SK-MEL-5 (cell line): ENCODE measurements around the gene EXTL2. TPM values are rescaled to one million over a fixed set of nuclear protein-coding genes. Genes with fewer than 3 reads are reported as not detected.
A peak's percentile ranks its signal among the peaks of the same experiment; 100 is the strongest.
"Not testable (repeated sequence)": the region's sequence is repeated elsewhere in the genome, so short reads cannot be mapped to it uniquely, and the experiment has no call there.

Source experiments
- DNase-seq: peaks from one replicate; pipeline ENCODE4 v3.0.0-alpha.2; 2016; ENCODE audit warnings: low read depth, low spot score
- in situ Hi-C: cut with HindIII; loops from 2 replicates; pipeline ENCODE4 v1.10.0; 2016; ENCODE audit warnings: low sequenced_read_pairs, high pct_unique_total_duplicates, low pct_unique_long_range_greater_than_20kb
- total RNA-seq: library from RNA; depleted of rRNA; stranded (reverse); fragments of >200 nt; shearing (Covaris generic); gene quantifications from 2 replicates; pipeline ENCODE4 v1.2.3, GENCODE V29; 2014

The EXTL2 gene
- total RNA-seq, 1 experiment from 2014 or later: 17.2 TPM

DNA sequence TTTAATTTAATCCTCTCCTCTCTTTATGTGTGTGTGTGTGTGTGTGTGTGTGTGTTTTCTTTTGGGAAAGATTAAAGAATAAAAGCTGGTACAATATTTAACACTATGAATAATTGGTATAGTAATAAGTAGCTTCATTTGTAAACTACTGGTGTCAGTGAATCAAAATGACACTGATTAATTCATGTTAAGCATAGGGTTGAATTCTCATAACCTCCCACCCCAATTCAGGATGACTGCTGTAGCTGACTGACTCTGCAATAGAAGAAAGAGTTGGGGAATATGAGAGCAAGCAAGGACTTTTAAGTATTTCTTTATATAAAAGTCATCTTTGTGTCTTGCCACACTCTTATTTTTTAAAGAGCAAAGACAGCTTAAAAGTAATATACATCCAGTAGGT lies 14.4 kb upstream of the EXTL2 start:
- in situ Hi-C loops: no loop called here
- DNase-seq: no peak

DNA sequence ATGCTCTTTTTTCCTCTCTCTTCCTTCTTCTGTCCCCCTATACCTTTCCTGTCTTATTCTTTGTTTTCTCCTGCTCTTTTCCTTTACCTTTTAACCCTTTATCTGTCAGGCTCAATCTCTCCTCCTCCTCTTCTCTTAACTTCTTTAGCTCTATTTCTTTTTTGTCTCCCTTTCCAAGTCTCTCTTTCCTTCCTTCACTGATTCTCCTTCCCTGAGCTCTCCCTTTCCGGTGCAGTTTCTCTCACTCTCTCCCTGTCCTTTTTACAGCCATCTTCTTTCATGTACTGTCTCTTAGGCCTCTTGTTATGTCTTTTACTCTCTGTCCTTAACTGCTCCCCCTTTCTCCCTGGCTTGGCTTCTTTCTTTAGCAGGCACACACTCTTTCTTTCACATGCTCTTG lies 13.2 kb upstream of the EXTL2 start:
- in situ Hi-C loops: no loop called here
- DNase-seq: no peak

DNA sequence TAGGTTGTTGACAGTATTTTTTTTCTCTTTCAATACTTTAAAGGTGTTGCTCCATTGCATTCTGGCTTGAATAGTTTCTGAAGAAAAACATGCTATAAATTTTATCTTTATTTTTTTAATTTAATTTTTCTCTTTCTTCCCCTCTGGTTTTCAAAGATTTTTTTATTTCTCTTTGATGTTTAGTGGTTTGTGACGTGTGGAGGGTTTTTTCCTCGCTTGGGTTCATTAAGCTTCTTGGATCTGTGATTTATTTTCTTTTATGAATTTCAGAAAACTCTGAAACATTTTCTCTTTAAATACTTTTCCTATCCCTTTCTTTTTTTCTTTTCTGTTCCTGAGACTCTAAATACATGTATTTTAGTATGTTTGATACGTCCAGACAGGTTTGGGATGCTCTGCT lies 10.5 kb upstream of the EXTL2 start:
- no peak for DNase-seq
- in situ Hi-C loops: no loop called here

DNA sequence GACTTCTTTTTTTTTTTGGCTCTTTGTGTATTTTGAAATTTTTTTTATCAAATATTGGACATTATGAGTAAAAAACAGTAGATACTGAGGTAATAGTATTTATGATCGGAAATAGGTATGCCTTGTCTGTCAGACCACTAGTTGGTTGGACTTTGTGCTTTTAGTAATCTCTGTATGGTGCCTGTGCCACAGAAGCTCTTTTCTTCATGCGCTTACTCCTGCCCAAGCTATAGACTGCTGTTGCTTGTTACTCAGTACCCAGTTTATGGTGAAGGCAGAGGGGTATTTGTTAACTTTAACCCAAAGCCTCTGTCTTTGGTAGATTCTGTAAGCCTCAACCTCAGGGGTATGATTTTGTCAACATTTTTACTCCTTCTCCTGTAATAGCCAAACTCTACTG lies 9.9 kb upstream of the EXTL2 start:
- in situ Hi-C loops: no loop called here
- DNase-seq: no peak

DNA sequence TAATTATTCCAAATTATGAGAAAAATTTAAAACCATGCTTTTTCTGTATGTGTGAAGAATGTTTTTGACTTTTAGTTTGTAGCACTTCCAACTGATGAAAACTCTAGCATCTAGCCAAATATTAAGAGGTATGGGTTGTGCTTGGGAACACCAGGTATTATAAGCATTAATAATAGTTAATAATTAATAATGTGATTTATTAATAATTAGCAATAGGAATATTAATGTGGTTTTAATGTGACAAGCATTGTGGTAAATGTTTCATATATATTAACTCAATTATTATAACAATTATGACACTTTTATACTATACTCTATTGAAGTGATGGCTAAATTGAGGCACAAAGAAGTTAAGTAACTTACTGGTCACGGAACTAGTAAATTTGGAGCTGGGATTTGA lies 9.1 kb upstream of the EXTL2 start:
- in situ Hi-C loops: no loop called here

DNA sequence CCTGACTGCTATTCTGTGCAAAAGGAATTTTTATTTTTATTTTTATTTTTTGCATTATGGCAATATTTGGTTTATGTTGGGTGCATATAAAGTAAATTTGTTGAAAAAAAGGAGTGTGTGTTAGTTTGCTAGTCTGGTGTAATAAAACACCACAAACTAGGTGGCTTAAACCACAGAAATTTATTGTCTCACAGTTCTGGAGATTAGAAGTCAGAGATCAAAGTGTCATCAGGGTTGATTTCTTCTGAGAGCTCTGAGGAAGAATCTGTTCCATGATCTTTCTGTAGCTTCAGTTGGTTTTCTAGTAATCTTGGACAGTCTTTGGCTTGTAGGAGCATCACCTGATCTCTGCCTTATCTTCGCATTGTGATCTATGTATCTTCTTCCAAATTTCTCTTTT lies 7.7 kb upstream of the EXTL2 start:
- DNase-seq: no peak
- in situ Hi-C loops: no loop called here

More for the DNA sequence above, 9.1 kb upstream of the EXTL2 start:
- no peak for DNase-seq

DNA sequence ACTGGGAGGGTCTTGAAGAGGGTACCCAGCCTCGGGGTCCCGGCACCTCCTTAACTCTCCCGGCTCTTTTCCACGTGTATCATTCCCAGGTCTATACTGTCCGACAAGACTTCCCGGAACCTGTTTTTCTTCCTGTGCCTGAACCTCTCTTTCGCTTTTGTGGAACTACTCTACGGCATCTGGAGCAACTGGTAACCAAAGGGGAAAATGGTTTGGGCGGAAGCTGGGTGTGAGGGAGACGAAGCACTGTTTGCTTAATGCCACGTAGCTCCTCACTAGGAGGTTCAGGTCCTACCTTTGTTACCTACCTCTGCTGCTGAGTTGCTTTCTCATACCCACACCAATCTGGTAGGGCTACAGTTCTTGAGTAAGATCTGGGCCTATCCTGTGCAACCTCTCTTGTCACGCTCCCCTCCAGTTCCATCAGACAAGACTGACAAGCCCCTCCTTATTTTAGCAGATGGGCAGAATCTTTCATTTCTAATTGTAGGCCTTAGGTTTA lies 1.9 kb upstream of the EXTL2 start:
- peak; percentile 53 for DNase-seq
- in situ Hi-C loops: no loop called here

DNA sequence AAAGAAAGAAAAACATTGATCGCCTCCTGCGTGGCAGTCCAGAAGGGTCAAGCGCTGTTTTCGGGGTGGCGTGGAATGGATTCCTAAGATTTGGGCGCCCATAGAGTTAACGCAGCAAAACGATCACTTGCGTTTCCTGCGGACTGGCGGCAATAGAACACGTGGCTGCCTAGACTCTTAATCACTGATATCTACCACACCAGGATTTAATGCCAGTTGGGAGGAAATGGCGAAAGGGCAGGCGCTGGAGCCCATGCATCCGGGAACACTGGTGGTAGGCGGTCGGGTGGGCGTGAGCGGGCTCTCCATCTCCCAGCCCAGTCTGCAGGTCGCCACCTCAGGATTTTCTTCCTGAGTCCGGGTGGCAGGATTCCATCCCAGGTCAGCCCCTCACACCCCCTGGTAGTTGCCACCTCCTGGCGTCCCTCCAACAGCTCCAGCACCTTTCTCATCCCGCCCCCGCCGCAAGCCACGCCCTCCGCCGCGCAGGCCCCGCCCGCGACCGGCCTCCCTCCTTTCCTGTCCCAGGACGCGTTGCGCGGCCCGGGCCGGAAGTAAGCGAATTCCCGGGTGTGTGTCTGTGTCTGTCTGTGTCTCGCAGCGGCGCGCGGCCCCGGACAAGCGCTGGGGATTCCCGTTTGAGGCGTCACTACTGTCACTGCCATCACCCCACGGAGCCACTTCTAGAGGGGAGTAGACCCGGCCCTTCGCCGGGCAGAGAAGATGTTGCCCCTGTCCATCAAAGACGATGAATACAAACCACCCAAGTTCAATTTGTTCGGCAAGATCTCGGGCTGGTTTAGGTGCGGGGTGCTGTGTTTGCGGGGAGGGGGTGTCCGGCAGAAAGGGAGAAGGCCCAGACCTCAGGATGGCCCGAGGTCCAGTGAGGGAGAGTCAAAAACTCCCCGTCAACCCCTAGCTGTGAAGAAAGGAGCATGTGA lies 1.2 kb upstream of the EXTL2 start, which contains the start of gene SLC30A7:
Gene SLC30A7 (plus strand): TSS at position 551 of the 941 bp plus-strand sequence. CDS start 173 bp downstream, at position 724.
- peak; percentile 88 for DNase-seq
- in situ Hi-C loops: no loop called here

DNA sequence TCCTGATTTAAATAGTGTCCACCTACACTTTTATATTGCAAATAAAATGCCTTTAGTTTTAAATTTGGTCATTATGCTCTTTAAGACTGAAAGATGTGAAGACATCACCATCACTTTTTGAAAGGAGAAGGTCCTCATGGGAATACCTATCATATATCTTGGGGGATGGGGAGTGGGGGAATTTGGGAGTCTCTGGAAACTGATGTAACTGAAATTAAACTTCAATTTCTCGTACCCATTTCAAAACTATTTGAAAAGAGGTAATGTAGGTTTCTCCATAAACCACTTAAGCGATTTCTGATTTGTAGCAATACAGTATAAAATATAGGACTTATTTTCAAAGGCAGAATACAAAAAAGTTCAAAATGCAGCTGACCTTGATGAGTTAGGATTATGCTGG lies 924 bp downstream of the EXTL2 start:
- in situ Hi-C loops: no loop called here
- DNase-seq: no peak

DNA sequence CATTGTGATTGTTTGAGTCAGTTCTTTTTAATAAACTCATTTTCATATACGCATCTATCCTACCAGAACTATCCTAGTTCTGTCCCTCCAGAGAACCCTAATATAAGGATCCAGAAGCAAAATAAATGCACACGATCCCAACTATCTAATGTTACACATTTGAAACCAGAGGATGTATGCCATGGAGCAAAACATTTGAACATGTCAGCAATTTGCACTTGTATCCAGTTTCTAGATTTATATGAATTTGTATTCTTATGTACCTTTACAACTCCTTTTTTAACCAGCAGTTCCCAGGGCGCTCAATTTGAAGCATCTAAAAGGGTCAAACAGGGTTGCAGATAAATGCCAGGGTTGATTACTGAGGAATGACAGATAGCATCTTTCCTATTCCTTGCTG lies 2.1 kb downstream of the EXTL2 start:
- in situ Hi-C loops: no loop called here
- no peak for DNase-seq

DNA sequence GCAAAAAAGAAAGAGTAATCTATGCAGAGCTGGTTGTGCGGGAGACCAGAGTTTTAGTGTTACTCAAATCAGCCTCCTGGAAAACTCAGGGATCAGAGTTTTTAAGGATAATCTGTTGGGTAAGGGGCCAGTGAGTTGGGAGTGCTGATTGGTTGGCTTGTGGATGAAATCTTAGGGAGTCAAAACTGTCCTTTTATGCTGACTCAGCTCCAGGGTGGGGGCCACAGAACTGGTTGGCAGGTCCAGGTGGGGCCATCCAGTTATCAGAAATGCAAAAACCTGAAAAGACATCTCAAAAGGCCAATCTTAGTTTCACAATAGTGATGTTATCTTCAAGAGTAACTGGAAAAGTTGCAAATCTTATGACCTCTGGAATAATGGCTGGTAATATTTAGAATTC lies 3.3 kb downstream of the EXTL2 start:
- no peak for DNase-seq
- in situ Hi-C loops: no loop called here

DNA sequence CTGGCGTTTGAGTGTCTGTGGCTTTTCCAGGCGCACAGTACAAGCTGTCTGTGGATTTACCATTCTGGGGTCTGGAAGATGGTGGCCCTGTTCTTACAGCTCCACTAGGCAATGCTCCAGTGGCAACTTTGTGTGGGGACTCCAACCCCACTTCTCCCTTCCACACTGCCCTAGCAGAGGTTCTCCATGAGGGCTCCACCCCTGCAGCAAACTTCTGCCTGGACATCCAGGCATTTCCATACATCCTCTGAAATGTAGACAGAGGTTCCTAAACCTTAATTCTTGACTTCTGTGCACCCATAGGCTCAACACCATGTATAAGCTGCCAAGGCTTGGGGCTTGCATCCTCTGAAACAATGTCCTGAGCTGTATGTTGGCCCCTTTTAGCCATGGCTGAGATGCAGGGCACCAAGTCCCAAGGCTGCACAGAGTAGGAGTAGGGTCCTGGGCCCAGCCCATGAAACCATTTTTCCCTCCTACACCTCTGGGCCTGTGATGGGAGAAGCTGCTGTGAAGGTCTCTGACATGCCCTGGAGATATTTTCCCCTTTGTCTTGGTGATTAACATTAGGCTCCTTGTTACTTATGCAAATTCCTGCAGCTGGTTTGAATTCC lies 4.7 kb downstream of the EXTL2 start:
- in situ Hi-C loops, DNase-seq: not testable (repeated sequence)

DNA sequence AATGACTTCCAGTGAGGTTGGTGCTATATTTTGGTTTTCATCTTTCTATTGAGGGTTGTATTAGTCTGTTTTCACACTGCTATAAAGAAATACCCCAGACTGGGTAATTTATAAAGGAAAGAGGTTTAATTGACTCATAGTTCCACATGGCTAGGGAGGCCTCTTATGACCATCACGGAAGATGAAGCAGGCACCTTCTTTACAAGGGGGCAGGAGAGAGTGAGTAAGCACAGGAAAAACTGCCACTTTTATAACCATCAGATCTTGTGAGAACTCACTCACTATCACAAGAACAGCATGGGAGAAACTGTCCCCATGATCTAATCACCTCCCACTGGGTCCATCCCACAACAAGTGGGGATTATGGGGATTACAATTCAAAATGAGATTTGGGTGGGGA lies 5.6 kb downstream of the EXTL2 start:
- DNase-seq, in situ Hi-C loops: not testable (repeated sequence)

DNA sequence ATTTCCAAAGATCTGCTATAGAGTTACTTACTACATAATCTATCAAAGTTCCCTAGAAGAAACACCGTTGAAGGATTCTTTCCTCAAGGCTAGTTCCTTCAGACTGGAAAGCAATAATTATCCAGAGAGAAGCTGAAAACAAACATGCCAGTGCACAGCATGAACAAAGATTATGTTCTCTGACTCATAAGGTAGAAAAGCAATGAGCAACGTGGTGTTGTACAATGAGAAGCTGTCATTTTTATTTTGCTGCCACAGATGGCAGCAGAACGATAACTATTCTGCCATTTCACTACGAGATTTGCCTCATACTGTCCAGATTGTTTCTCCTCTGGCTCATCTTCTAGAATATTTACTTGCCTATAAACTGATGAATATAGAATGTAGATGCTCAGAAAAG lies 10.7 kb downstream of the EXTL2 start:
- in situ Hi-C loops: no loop called here
- DNase-seq: no peak

DNA sequence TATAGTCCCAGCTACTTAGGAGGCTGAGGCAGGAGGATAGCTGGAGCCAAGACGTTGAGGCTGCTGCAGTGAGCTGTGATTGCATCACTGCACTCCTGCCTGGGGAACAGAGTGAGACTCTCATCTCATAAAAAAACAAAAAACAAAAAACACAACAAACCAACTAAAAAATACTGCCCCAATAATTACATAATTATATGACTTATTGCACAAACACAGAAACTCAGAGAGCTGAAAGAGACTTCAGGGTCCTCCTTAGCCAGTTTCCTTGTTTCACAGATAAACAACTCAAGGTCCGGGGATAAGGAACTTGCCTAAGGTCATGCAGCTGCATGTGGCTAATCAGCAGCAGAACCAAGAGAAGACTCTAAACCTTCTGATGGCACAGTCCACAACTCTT lies 11.9 kb downstream of the EXTL2 start:
- DNase-seq: no peak
- in situ Hi-C loops: no loop called here

DNA sequence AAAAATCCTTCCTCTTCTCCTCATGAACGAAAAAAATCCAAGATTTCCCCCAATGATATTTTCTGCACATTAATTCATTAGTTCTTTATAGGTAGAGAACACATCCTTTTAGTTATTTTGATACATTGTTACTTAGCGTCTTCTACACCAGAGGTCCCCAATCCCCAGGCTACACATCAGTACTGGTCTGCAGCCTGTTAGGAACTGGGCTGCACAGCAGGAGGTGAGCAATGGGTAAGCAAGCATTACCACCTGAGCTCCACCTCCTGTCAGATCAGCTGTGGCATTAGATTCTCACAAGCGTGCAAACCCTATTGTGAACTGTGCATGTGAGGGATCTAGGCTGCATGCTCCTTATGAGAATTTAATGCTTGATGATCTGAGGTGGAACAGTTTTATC lies 13.0 kb downstream of the EXTL2 start:
- DNase-seq: no peak
- in situ Hi-C loops: no loop called here

DNA sequence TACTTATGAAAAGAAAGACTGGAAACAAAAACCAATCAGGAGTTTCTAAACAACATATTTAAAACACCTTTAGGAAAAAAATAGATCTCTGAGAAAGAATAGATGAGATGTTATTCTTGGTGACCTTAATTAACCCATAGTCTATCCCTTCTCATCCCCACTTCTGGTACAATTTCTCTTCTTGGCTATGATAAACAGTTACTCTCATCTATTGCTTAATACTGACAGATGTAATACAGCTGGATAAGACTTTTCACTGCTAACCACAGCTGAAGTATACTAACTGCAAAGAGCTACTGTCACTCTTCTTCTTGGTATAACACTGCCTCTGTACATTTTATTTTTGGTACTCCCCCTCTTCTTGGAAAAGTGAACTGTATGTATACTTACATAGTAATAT lies 15.2 kb downstream of the EXTL2 start:
- no peak for DNase-seq
- in situ Hi-C loops: no loop called here

DNA sequence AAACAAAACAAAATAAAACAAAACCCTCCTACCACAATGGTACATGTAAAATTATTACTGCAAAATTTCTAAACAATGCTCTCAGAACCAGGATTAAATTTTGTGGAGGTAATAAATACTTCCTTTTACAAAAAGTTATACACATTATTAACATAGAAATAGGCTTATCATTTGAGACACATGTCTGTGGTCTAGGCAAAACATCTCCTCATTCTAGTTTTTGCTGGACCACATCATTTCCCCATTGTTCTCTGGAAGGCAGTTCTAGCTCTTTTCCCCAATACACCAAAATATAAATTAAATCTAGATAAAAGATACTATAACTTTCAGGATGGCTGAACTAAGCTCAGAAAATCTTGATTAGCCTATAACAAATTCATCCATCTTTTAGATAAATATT lies 18.4 kb downstream of the EXTL2 start:
- DNase-seq: no peak
- in situ Hi-C loops: no loop called here

DNA sequence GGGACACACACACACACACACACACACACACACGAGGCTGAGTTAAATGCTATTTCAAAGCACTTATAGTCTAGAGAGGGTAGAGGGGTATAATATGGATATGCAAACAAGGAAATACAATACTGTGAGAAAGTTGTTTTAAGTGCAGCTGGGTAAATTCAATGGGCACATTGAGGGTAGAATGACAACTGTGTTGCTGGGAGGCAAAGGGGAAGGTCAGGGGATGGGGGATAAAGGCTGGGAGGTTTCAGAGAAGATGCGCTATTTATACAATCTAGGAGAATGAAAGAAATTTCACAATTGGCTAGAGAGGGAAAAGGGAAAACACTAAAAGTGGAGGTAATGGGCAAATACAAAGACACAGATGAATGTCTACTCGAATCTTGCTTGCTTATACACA lies 19.4 kb downstream of the EXTL2 start:
- in situ Hi-C loops: no loop called here

More for the DNA sequence above, 19.4 kb downstream of the EXTL2 start:
- no peak for DNase-seq
